ENCODE results near the gene C3orf20.

C3orf20 gene

GRCh38 chr3:14773281-14773680, 98.3 kb downstream of the C3orf20 start:
- TF ChIP-seq POLR2A (IDR thresholded peaks at IDR 0.05; ENCODE audit: low read length) (no peak), GATA1 (IDR thresholded peaks at IDR 0.05; ENCODE audit: low read depth, low read length) (no peak)
- no peak for DNase-seq

GRCh38 chr3:14773691-14774128, 98.8 kb downstream of the C3orf20 start:
- no peak for DNase-seq
- TF ChIP-seq GATA1 (IDR thresholded peaks at IDR 0.05; ENCODE audit: low read depth, low read length): no peak
- no peak for TF ChIP-seq POLR2A (IDR thresholded peaks at IDR 0.05; ENCODE audit: low read length)

GRCh38 chr3:14774431-14774830, 99.5 kb downstream of the C3orf20 start:
- no peak for DNase-seq
- TF ChIP-seq POLR2A (IDR thresholded peaks at IDR 0.05; ENCODE audit: low read length) (no peak), GATA1 (IDR thresholded peaks at IDR 0.05; ENCODE audit: low read depth, low read length) (no peak)

GRCh38 chr3:14775011-14775410, 100.1 kb downstream of the C3orf20 start:
- no peak for DNase-seq
- no peak for TF ChIP-seq GATA1 (IDR thresholded peaks at IDR 0.05; ENCODE audit: low read depth, low read length)

- DNase-seq: no peak
- TF ChIP-seq GATA1 (IDR thresholded peaks at IDR 0.05; ENCODE audit: low read depth, low read length): no peak
- TF ChIP-seq POLR2A (IDR thresholded peaks at IDR 0.05; ENCODE audit: low read length): no peak
Measured at GRCh38 chr3:14775563-14775962, 100.6 kb downstream of the C3orf20 start.

- TF ChIP-seq POLR2A (IDR thresholded peaks at IDR 0.05; ENCODE audit: low read length): no peak
- no peak for TF ChIP-seq GATA1 (IDR thresholded peaks at IDR 0.05; ENCODE audit: low read depth, low read length)
- DNase-seq: no peak
Measured at GRCh38 chr3:14779069-14779685, 104.2 kb downstream of the C3orf20 start.

GRCh38 chr3:14780927-14781507, 106.1 kb downstream of the C3orf20 start:
- no peak for TF ChIP-seq GATA1 (IDR thresholded peaks at IDR 0.05; ENCODE audit: low read depth, low read length)
- TF ChIP-seq POLR2A (IDR thresholded peaks at IDR 0.05; ENCODE audit: low read length): no peak
- DNase-seq: peak; percentile 59 to 67

GRCh38 chr3:14783480-14784086, 108.6 kb downstream of the C3orf20 start:
- no peak for DNase-seq
- no peak for TF ChIP-seq GATA1 (IDR thresholded peaks at IDR 0.05; ENCODE audit: low read depth, low read length)
- no peak for TF ChIP-seq POLR2A (IDR thresholded peaks at IDR 0.05; ENCODE audit: low read length)

GRCh38 chr3:14784087-14784681, 109.2 kb downstream of the C3orf20 start:
- DNase-seq: no peak
- TF ChIP-seq POLR2A (IDR thresholded peaks at IDR 0.05; ENCODE audit: low read length) (no peak), GATA1 (IDR thresholded peaks at IDR 0.05; ENCODE audit: low read depth, low read length) (no peak)

GRCh38 chr3:14785207-14786155, 110.5 kb downstream of the C3orf20 start:
- no peak for DNase-seq
- TF ChIP-seq POLR2A (IDR thresholded peaks at IDR 0.05; ENCODE audit: low read length) (no peak), GATA1 (IDR thresholded peaks at IDR 0.05; ENCODE audit: low read depth, low read length) (no peak)

- DNase-seq: no peak
- no peak for TF ChIP-seq GATA1 (IDR thresholded peaks at IDR 0.05; ENCODE audit: low read depth, low read length)
- no peak for TF ChIP-seq POLR2A (IDR thresholded peaks at IDR 0.05; ENCODE audit: low read length)
Measured at GRCh38 chr3:14786369-14786768, 111.4 kb downstream of the C3orf20 start.

- no peak for TF ChIP-seq GATA1 (IDR thresholded peaks at IDR 0.05; ENCODE audit: low read depth, low read length)
- TF ChIP-seq POLR2A (IDR thresholded peaks at IDR 0.05; ENCODE audit: low read length): no peak
- DNase-seq: no peak
Measured at GRCh38 chr3:14787630-14788029, 112.7 kb downstream of the C3orf20 start.

- TF ChIP-seq POLR2A (IDR thresholded peaks at IDR 0.05; ENCODE audit: low read length) (no peak), GATA1 (IDR thresholded peaks at IDR 0.05; ENCODE audit: low read depth, low read length) (no peak)
- DNase-seq: no peak
Measured at GRCh38 chr3:14788644-14789043, 113.7 kb downstream of the C3orf20 start.

- no peak for DNase-seq
- no peak for TF ChIP-seq POLR2A (IDR thresholded peaks at IDR 0.05; ENCODE audit: low read length)
- no peak for TF ChIP-seq GATA1 (IDR thresholded peaks at IDR 0.05; ENCODE audit: low read depth, low read length)
Measured at GRCh38 chr3:14789221-14789620, 114.3 kb downstream of the C3orf20 start.

Data from erythroblast (primary cell).